Loucy (cell line): ENCODE results near the gene EMC7.

Experiments used
- H2AFZ ChIP-seq: fragments of 200-600 bp; sonication (generic); 2 replicates; pipeline ENCODE4 v1.6.0; 2016; ENCODE audit warnings: antibody characterized with exemption, mild to moderate bottlenecking, low read length, moderate library complexity
- H3F3A ChIP-seq: fragments of 200-600 bp; 2 replicates; pipeline ENCODE4 v1.6.0; 2016; ENCODE audit warnings: antibody characterized with exemption, low read depth, mild to moderate bottlenecking
- H3K27me3 ChIP-seq: fragments of 200-600 bp; sonication (generic); 2 replicates; pipeline ENCODE4 v1.6.1; 2014; ENCODE audit warnings: low read length, mild to moderate bottlenecking; ENCODE audit not compliant: insufficient read depth, poor library complexity, severe bottlenecking
- H3K36me3 ChIP-seq: fragments of 200-600 bp; sonication (generic); 2 replicates; pipeline ENCODE4 v1.6.1; 2016; ENCODE audit warnings: low read length; ENCODE audit not compliant: insufficient read depth
- H3K4me1 ChIP-seq: fragments of 200-600 bp; sonication (generic); 2 replicates; pipeline ENCODE4 v1.5.1; 2014; ENCODE audit warnings: low read length, mild to moderate bottlenecking; ENCODE audit not compliant: insufficient read depth, poor library complexity, severe bottlenecking
- H3K4me2 ChIP-seq: fragments of 200-600 bp; sonication (generic); 2 replicates; pipeline ENCODE4 v1.6.0; 2014; ENCODE audit warnings: antibody characterized with exemption, low read length, low read depth, mild to moderate bottlenecking; ENCODE audit not compliant: poor library complexity, severe bottlenecking
- H3K4me3 ChIP-seq: fragments of 200-600 bp; sonication (generic); 2 replicates; pipeline ENCODE4 v1.5.1; 2014; ENCODE audit warnings: low read length, mild to moderate bottlenecking, mixed read lengths; ENCODE audit not compliant: poor library complexity, severe bottlenecking
- H3K79me2 ChIP-seq: fragments of 200-600 bp; sonication (generic); 2 replicates; pipeline ENCODE4 v1.6.1; 2014; ENCODE audit warnings: low read length; ENCODE audit not compliant: insufficient read depth
- H3K9ac ChIP-seq: fragments of 200-600 bp; sonication (generic); 2 replicates; pipeline ENCODE4 v1.6.0; 2014; ENCODE audit warnings: mild to moderate bottlenecking, low read depth, low read length, moderate library complexity; ENCODE audit not compliant: poor library complexity, severe bottlenecking
- H3K9me2 ChIP-seq: fragments of 200-600 bp; sonication (generic); replicated peaks from 2 replicates; pipeline ENCODE4 v1.6.1; 2016; ENCODE audit warnings: low read depth, low read length, mixed read lengths
- H3K9me3 ChIP-seq: fragments of 200-600 bp; sonication (generic); 2 replicates; pipeline ENCODE4 v1.6.1; 2014; ENCODE audit warnings: mild to moderate bottlenecking, antibody characterized with exemption, low read length, low read depth; ENCODE audit not compliant: insufficient read depth
- H4K20me1 ChIP-seq: fragments of 200-600 bp; sonication (generic); 2 replicates; pipeline ENCODE4 v1.6.0; 2014; ENCODE audit warnings: antibody characterized with exemption, low read length, mild to moderate bottlenecking; ENCODE audit not compliant: insufficient read depth, poor library complexity, severe bottlenecking
- EZH2phosphoT487 ChIP-seq: fragments of 200-600 bp; IDR thresholded peaks from 2 replicates; pipeline ENCODE4 v1.6.1; 2018; ENCODE audit warnings: antibody characterized with exemption, mild to moderate bottlenecking, moderate library complexity, borderline replicate concordance
- TF ChIP-seq, protein P1 (sequence below): fragments of 200-600 bp; sonication (generic); conservative IDR thresholded peaks from 2 replicates; pipeline ENCODE4 v1.5.1; 2014; ENCODE audit warnings: mild to moderate bottlenecking, antibody characterized with exemption, low read length

The EMC7 gene

DNA sequence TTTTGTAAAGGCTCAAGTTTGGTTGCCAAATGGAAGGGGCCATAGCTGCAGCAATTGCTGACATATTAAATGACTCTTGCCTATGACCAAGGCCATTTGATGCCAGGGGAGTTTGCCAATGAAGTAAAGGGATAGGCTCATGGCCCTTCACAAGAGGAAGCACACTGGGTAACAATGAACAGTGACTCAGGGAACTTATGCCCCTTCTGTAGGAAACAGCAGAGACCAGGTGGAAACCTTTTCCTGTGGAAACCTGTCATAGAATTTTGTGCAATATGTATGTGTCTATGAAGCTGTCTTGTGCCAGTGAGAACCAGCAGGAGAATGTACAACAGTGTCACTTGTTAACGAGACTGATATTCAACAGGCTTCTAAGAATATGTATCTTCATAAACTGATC, 37.2 kb downstream of the EMC7 start:
- H3K4me3 ChIP-seq = no peak overlapping the region
- H2AFZ ChIP-seq = no peak overlapping the region
- no peaks in the 10 kb centered on the region for H3K36me3 ChIP-seq

GRCh38 chr15:34059946-34060345, 41.7 kb downstream of the EMC7 start:
- peaks cover 5% of the 10 kb centered on the region for H3K4me1 ChIP-seq
- no peaks in the 10 kb centered on the region for H3F3A ChIP-seq
- no peaks in the 10 kb centered on the region for H3K36me3 ChIP-seq
- no peaks in the 10 kb centered on the region for H3K79me2 ChIP-seq
- H4K20me1 ChIP-seq = no peaks in the 10 kb centered on the region
- H3K27me3 ChIP-seq = no peaks in the 10 kb centered on the region
- no peak overlapping the region for H3K9ac ChIP-seq
- TF ChIP-seq, protein P1, sequence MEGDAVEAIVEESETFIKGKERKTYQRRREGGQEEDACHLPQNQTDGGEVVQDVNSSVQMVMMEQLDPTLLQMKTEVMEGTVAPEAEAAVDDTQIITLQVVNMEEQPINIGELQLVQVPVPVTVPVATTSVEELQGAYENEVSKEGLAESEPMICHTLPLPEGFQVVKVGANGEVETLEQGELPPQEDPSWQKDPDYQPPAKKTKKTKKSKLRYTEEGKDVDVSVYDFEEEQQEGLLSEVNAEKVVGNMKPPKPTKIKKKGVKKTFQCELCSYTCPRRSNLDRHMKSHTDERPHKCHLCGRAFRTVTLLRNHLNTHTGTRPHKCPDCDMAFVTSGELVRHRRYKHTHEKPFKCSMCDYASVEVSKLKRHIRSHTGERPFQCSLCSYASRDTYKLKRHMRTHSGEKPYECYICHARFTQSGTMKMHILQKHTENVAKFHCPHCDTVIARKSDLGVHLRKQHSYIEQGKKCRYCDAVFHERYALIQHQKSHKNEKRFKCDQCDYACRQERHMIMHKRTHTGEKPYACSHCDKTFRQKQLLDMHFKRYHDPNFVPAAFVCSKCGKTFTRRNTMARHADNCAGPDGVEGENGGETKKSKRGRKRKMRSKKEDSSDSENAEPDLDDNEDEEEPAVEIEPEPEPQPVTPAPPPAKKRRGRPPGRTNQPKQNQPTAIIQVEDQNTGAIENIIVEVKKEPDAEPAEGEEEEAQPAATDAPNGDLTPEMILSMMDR = no peak
- TF ChIP-seq EZH2phosphoT487 = no peak
- no peaks in the 10 kb centered on the region for H3K9me2 ChIP-seq
- no peak overlapping the region for H3K4me3 ChIP-seq
- no peak overlapping the region for H2AFZ ChIP-seq
- no peaks in the 10 kb centered on the region for H3K9me3 ChIP-seq
- no peak overlapping the region for H3K4me2 ChIP-seq

More for the DNA sequence above, 37.2 kb downstream of the EMC7 start:
- no peaks in the 10 kb centered on the region for H3K9me2 ChIP-seq
- H3K9me3 ChIP-seq = no peaks in the 10 kb centered on the region
- peaks cover 5% of the 10 kb centered on the region for H3K4me1 ChIP-seq
- H3K27me3 ChIP-seq = no peaks in the 10 kb centered on the region
- no peak overlapping the region for H3K9ac ChIP-seq
- TF ChIP-seq, protein P1 = no peak
- TF ChIP-seq EZH2phosphoT487 = no peak
- no peaks in the 10 kb centered on the region for H3F3A ChIP-seq
- no peak overlapping the region for H3K4me2 ChIP-seq
- no peaks in the 10 kb centered on the region for H3K79me2 ChIP-seq
- no peaks in the 10 kb centered on the region for H4K20me1 ChIP-seq

DNA sequence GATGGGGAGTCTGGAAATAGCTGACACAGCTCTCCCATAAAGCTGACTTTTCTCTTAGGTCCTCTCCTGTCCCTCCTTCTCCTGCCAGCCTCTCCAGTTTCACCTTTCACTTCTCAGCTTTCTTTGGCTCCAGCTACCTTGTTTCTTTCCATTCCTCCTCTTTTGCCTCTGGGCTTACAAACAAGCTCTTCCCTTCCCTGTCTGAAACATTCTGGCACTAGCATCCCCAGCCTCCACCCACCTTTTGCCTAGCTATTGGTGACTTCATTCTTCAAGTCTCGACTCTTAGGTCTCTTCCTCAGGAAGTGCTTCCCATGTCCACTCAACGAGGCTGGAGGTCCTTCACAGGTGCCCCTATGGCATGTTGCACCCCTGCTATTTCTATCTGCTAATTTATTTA, 42.2 kb downstream of the EMC7 start:
- H3K4me1 ChIP-seq = peaks cover 4% of the 10 kb centered on the region
- no peaks in the 10 kb centered on the region for H3K36me3 ChIP-seq
- H4K20me1 ChIP-seq = no peaks in the 10 kb centered on the region
- TF ChIP-seq, protein P1 = no peak
- TF ChIP-seq EZH2phosphoT487 = no peak
- no peaks in the 10 kb centered on the region for H3K9me3 ChIP-seq
- H3K4me2 ChIP-seq = no peak overlapping the region
- H3F3A ChIP-seq = no peaks in the 10 kb centered on the region
- no peak overlapping the region for H2AFZ ChIP-seq
- H3K9me2 ChIP-seq = no peaks in the 10 kb centered on the region
- H3K9ac ChIP-seq = no peak overlapping the region
- no peaks in the 10 kb centered on the region for H3K79me2 ChIP-seq
- no peaks in the 10 kb centered on the region for H3K27me3 ChIP-seq
- no peak overlapping the region for H3K4me3 ChIP-seq
